Endothelial cell (in vitro differentiated cells): ENCODE results near the gene CUX1. TPM values are rescaled to one million over a fixed set of nuclear protein-coding genes. Genes with fewer than 3 reads are reported as not detected.
"Not testable (repeated sequence)": the region's sequence is repeated elsewhere in the genome, so short reads cannot be mapped to it uniquely, and the experiment has no call there.

ENCODE experiments used
- DNase-seq: peaks from one replicate; pipeline ENCODE4 v3.0.0; 2021; ENCODE audit warnings: low spot score
- H3K27ac Mint-ChIP-seq: one replicate; pipeline ENCODE4 v1.8.0; 2021; ENCODE audit warnings: mixed read lengths, inconsistent platforms; ENCODE audit not compliant: unreplicated experiment
- H3K27me3 Mint-ChIP-seq: one replicate; pipeline ENCODE4 v1.8.0; 2021; ENCODE audit warnings: mild to moderate bottlenecking, moderate library complexity, mixed read lengths, inconsistent platforms; ENCODE audit not compliant: unreplicated experiment
- H3K36me3 Mint-ChIP-seq: one replicate; pipeline ENCODE4 v1.8.0; 2021; ENCODE audit warnings: mild to moderate bottlenecking, low read depth, mixed read lengths, inconsistent platforms; ENCODE audit not compliant: unreplicated experiment
- H3K4me1 Mint-ChIP-seq: one replicate; pipeline ENCODE4 v1.8.0; 2021; ENCODE audit warnings: mild to moderate bottlenecking, mixed read lengths, inconsistent platforms; ENCODE audit not compliant: unreplicated experiment
- H3K4me3 Mint-ChIP-seq: one replicate; pipeline ENCODE4 v1.8.0; 2021; ENCODE audit warnings: mild to moderate bottlenecking, mixed read lengths, inconsistent platforms; ENCODE audit not compliant: unreplicated experiment
- H3K9me3 Mint-ChIP-seq: one replicate; pipeline ENCODE4 v1.8.0; 2021; ENCODE audit warnings: mixed read lengths, inconsistent platforms; ENCODE audit not compliant: unreplicated experiment
- microRNA-seq: library from miRNA; unstranded; fragments of <30 nt; microRNA quantifications from one replicate; pipeline ENCODE4, GENCODE V29; 2020; ENCODE audit not compliant: unreplicated experiment
- total RNA-seq: library from RNA; stranded (reverse); fragmentation: NEBNext Ultra II Directional; extraction: Animal tissue kit (Norgen Biotek cat#: 25700); gene quantifications from one replicate; pipeline ENCODE4 v1.2.1, GENCODE V29; 2021; ENCODE audit not compliant: unreplicated experiment

Gene CUX1
- total RNA-seq, 1 donor from 2014 or later = 43.7 TPM

GRCh38 chr7:102330666-102331460 is 513.4 kb downstream of the CUX1 start:
- not testable (repeated sequence) for H3K27me3 Mint-ChIP-seq, H3K27ac Mint-ChIP-seq, H3K4me1 Mint-ChIP-seq, DNase-seq, H3K9me3 Mint-ChIP-seq, H3K4me3 Mint-ChIP-seq, H3K36me3 Mint-ChIP-seq

Small RNA genes lying within 50 kb of the gene (microRNA-seq; reads per million reads assigned to microRNA genes)
- gene MIR4285 = not detected

Other genes with a start within 250 kb of the CUX1 start
- gene MYL10, start 188.3 kb upstream of the CUX1 start, total RNA-seq = not detected